DMS79 (cell line): Measurements from ENCODE around the gene LDLRAD3.

Experiments used
- DNase-seq: peaks from one replicate; lab custom pipeline; 2025; lab: John Stamatoyannopoulos, UW

The LDLRAD3 gene

DNA sequence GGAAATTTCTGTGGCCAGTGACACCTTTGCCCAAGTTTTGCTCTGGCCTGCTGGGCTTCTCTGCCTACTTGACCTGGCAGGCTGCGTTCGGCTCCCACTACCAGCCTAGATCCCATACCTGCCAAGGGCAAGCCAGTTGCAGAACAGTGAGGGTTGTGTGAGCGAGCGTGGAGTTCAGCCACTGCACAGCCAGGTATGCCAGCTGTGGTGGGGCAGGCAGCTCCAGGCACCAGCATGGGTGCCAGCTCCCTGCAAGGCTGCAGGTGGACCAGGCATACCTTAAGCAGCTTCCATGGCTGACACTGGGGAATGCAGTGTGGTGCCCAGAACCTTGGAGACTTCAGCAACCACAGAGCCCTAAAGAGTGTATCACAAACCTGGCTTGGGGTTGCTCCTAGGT, 133.5 kb downstream of the LDLRAD3 start:
- no peak for DNase-seq

DNA sequence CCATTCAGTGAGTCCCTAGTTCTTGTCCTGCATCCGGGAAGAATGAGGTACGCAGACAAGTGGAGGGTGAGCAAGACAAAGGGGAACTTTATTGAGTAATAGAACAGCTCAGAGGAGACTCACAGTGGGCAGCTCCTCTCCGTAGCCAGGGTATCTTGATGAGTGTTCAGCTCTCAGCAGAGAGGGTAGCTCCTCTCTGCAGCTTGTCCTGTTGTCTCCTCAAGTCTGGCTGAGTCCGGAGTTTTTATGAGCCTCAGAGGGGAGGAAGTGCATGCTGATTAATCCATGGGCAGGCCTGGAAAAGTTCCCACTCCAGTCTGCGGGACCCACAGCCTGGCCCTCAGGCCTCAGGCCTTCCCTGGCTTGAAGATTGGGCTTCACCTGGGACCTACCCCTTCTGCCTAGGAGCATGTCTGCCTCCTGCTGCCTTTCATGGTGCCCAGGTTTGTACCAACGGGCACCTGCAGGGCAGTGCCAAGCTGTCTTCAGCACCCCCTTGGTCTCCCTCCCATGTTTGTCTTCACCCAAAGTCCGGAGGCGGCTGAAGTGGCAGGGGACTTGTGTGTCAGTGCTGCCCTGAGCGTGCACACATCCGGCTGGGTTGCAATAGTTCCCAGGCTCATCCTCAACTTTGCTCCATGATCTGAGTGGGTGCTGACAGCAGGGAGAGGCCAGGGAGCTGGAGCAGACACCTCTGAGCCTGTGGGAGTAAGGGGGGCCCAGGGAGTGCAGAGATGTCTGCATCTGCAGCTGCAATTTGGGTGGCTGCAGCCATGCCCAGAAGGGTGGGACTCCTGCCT, 134.2 kb downstream of the LDLRAD3 start:
- DNase-seq = no peak

DNA sequence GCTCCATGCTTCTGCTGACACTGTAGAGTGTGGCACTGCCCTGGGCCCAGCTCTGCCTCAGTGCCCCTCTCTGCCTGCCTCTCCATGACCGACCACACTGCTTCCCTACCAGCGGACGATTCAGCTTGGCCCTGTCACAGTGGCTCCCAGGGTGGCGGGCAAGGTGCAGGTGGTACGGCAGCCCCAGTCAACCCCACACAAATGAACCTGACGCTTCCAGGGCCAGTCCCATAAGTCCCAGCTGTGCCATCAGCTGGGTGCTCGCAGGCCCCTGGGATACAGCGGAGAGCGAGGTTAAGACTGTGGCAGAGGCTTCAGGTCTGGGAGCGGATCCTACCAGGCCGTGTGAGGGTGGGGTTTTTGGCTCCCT, 134.8 kb downstream of the LDLRAD3 start:
- no peak for DNase-seq

DNA sequence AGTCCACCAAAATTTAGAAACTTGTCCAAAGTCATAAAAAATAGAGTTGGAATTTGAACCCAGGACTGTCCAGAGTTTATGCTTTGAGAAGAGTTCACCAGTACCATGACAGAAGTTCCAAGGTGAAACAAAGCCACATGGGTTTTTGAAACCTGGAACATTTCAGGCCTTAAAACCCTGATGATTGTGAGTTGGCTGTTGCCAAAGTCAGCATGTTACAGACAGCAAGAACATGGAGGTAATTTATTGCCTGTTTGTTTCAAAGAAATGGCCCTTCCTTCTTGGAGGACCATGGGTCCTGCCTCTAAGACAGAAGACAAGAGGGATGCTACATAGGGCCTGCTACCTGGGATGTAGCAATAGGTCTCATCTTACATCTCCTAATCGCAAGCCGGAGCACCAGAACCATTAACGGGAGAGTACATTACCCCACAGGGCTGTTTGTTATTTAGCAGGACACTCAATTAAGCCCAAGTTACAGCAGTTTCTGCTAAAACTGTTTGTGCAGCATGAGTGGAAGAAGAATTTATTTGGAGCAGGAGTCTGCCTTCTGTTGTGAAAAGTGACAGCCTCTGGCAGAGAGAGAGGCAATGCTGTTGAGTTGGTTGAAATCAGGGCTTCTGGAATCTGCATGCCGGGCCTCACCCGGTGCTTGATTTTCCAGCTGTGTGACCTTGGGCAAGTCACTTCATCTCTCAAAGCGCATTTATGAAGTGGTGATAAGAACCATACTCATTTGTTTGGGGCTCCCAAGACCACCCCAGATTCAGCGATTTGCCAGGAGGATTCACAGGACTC, 136.2 kb downstream of the LDLRAD3 start:
- no peak for DNase-seq

DNA sequence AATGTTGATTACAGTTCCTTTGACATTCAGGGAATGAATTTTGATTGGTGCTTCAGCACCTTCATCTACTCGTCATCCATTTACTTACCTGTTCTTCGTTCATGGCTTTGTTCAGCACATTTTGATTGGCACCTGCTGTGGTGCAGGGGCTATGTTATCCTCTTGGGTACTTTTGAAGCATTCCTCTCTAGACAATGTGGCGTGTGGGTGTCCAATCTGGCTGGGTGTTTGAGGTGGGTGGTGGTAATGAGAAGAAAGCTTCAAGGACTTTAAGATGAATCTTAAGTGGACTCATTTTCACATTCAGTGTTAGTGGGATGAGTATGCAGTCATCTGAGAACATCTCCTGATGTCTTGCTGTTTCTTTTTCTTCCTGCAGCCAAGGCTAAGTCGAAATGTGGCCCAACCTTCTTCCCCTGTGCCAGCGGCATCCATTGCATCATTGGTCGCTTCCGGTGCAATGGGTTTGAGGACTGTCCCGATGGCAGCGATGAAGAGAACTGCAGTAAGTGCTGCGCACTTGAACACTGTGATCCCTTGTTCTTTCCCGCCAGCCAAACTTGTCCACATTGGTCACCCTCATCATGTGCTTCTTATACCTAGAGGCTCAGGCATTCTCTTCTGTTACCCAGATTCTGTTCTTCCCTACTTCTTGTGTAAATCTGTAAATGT, 137.5 kb downstream of the LDLRAD3 start:
- DNase-seq = no peak

DNA sequence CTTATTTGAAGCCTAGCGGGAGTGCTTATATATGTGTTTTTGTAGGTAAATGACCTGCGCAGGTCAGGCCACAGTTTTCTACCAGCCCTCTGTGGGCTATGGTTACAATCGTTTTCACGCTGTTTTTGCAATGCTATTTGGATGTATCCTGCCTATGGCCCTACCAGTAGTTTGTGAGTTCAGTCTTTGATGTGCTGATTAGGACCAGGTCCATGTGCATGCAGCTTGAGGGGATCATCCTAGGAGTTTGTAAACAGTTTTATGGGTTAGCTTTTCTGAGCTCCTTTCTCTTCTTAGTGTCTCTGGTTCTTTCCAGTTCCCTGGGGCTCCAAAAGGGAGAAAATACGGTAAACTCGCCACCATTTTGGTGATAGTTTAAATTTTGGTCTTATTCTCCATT, 142.5 kb downstream of the LDLRAD3 start:
- DNase-seq = no peak

DNA sequence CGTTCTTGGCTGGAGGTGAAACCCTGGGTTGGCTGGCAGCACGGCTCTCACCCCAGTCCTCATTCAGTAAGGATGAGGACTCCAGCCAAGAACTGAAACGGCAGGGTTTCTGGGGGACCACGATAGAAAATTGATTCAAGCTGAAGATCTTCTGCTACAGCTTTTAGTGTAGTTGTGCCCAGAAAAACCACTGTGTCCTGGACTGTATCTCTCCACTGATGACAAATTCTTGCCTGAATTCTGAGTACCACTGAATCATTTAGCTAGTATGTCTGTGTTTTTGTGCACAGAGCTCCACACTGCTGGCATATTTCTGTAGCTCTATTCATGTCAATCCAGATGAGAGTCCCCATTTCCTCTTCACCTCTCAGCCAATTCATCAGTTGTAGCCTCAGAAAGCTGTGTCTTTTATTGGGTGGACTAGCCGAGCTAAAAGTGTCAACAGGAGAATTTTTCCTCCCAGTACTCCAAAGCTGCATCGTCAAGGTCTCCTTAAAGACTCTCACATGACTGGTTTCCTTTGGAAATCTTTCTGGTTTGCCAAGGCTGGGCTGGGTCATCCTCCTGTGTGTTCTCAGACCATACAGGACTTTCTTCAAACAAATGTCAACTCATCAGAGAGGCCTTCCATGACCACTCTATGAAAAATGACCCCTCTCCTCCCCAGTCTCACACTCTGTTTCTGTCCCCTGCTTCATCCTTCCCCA, 144.6 kb downstream of the LDLRAD3 start:
- DNase-seq = no peak

DNA sequence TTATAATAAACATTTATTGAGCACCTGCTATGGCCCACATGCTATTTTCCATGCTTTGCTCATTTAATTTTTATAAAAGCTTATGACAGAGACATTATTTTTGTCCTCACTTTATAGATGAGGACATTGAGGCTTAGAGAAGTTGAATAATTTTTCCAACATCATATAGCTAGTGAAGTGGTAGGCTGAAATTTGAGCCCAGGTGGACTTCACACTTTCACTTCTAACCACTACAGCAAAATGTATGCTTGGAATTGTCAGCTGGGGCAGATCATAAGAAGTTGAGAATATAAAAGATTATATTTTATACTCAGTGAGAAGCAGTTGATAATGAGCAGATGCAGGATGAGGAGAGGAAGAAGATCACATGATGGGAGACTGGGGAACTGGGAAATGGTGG, 146.1 kb downstream of the LDLRAD3 start:
- DNase-seq = no peak

DNA sequence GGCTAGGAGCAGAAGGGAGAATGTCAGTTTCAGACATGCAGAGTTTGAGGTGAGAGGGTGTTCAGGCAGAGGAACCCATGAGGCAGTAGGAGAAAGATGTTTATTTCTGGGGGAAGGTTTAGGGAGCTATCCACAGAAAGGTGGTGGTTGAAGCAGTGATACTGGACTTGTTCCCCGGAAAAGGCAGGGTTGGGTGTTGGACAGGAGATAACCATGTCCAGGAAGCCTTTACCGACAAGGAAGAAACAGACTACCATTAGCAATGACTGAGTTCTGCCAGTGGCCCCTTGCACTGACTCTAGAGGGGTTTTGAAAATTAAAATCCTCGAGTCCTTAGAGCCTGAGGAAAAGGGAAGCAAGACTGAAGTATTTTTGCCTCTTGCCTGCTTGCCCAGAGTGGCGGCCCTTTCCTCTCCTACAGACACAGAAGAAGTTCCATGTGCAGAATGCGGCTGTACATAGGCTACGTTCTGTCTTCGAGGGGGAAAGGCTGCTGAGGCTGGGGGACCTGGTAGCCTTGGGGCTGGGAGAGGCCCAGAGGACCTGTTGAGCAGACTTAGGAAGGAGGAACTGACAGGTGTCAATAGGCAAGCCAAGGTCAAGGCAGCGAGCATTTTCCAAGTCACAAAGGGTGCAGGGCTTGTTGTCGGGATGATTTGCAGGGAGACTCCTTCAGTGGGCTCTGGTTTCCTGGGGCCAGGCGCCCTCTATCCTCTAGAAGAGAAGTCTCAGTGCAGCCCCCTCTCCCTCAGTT, 146.7 kb downstream of the LDLRAD3 start:
- DNase-seq = no peak

DNA sequence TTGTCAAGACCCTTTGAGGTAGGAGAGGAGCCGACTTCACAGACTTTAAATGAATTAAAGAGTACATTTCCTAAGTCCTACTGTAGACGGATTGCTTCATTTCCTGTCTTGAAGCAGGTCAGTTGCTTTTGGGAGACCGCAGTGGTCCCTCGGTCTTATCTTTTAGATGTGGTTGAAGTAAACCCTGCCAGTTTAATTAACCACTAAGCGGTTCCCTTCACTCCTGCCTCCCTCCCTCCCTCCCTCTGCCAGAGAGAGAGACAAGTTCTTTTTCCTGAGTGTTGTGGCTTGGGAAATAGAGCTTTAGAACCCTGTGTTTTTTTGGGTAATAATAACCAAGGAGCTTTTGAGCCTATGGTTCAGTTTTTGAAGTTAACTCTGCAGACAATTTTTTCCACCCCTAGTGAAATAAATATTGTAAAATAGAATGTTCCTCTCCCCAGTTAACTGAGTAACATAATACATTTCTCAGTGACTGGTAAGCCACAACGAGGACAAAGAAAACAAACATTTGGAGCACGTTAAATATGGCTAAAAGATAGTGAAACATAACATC, 147.5 kb downstream of the LDLRAD3 start:
- DNase-seq = no peak

DNA sequence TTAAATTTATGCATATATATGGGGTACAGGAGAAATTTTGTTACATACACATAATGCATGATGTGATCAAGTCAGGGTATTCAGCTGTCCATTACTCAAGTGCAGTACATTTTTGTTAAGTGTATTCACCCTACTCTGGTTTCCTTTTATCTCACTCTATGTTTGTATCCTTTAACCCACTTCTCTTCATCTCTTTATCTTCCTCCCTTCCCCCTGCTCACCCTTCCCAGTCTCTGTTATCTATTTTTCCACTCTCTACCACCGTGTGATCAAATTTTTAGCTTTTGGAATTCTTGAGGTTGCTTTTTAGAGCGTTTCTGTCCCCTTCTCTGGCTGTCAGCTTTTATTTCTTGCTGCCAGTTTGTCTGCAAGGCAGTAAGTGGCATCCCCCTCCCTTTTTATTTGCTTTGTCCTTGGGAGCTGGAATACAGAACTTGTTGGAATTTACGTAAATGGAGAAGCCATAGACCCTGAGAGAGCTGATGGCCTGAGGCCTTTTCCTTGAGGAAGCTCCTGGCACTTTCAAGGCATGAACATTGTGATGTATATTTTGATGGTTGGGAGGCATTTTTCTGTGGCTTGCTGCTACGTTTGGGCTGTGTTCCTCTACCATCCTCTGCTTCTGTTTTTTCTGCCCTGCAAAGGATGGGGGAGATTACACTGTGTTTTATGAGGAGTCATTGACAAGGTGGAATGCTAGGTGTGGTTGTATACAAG, 148.6 kb downstream of the LDLRAD3 start:
- no peak for DNase-seq

DNA sequence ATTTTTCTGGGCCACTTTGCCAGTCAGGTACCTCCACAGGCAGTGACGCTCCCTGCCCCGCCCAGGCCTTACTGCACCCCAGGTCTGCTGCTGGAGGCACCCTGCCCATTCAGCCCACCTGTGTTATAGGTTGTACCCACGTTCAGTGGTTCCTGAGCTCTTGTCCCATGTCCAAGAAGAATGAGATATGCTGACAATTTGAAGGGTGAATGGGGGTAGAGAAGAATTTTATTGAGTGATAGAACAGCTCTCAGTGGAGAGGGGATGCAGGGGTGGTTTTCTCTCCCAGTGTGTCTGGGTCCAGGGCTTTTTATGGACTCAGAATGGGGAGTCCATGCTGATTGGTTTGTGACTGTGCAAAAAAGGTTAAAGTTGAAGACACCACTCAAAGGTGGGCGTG, 149.7 kb downstream of the LDLRAD3 start:
- no peak for DNase-seq

DNA sequence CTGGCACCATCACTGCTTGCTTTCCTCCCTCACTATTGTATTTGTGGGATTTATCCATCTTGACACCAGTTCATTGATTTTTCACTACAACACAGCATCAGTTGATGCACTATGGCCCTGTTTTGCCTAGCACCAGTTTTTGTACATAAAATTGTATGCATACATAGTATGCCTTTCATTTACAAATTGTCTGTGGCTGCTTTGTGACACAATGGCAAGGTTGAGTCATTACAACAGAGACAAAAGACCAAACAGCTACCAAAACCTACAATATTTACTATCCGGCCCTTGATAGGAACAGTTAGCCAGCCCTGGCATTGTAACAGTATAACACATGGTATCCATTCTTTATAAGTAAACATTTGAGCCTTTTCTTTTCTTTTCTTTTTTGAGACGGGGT, 150.3 kb downstream of the LDLRAD3 start:
- no peak for DNase-seq

DNA sequence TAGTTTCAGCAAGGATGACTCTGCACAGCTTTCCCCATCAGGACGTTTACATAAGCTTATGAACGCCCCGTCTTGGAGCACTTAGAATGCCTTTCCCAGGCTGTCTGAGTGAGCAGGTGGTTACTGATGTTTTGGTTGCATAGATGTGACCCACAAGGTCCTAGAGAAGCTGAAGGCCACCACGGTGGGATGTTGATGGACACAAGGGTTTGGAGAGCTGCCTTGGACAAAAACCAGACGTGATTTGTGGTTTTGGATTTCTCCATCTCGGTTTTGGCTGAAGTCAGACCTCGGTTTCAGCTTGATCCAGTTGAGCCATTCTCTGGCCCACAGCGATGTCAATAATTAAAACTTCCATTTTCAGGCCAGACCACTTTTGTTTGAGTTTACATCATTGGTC, 151.9 kb downstream of the LDLRAD3 start:
- DNase-seq = no peak

DNA sequence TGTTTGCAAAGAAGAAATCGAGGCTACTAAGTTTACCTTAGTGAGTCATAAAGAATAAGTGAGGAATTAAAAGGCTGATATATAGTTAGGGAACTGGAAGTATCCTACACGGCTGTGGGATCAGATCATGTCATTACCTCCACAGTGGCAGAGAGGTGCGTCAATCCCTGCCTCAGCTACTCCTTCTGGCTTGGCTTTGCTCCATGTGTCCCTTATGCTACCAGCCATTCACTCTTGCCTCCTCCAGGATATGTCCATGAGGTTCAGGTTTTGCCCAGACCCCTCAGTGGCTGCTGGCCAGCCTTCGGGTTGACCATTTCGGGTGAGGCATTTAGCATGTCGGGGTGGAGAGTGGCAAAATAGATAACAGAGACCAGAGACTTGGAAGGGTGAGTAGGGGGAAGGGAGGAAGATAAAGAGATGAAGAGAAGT, 153.4 kb downstream of the LDLRAD3 start:
- no peak for DNase-seq

DNA sequence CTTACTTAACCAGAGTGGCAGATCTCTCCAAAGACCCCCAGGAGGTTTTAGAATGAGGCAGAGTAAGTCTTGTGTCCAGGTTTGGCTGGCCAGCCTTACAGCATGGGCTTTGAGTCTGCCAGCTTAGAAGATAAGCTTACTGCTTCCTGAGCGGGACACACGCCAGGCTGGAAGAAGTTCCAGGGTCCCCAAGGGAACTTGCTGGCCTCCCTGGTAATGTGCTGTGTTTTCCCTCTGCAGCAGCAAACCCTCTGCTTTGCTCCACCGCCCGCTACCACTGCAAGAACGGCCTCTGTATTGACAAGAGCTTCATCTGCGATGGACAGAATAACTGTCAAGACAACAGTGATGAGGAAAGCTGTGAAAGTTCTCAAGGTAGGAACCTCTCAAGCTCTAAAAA, 154.2 kb downstream of the LDLRAD3 start:
- DNase-seq = no peak

DNA sequence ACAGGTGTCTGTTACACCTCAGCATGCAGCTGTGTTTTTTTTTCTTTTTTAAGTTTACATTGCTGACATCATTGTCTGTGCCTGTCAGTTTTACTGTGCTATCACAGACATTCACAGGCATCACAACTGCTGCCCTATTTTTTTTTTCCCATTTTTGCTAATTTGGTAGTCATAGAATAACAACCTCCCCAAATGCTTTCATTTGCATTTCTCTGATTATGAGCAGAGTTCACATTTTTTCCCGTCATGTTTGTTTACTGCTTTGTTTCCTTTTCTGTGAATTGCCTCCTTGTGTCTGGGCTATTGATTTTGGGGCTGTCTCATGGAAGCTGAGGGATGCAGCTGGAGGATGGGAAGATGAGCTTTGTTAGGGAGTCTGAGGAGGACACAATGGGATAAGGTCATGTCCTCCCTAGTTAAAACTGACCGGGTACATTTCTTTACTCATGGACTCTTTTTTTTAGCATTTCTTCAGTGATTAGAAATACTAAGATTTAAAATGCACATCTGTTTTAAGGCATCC, 155.1 kb downstream of the LDLRAD3 start:
- no peak for DNase-seq

DNA sequence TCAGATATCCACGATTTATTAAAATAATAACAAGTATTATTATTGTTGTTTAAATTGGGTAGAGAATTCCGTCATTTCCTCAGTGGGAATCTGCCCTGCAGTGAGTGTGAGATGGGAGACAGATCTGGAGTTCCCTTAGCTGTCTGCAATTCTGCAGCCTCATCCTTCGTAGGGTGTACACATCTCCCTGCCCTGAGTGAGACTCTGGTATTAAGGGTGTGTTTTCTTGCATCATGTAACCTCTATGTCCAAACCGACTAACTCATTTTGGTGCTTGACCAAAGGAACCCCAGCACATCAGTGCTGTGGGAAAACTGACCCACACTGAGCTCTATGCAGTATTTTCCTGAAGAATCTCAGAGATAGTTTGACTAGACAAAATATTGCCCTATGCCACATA, 157.6 kb downstream of the LDLRAD3 start:
- DNase-seq = no peak

DNA sequence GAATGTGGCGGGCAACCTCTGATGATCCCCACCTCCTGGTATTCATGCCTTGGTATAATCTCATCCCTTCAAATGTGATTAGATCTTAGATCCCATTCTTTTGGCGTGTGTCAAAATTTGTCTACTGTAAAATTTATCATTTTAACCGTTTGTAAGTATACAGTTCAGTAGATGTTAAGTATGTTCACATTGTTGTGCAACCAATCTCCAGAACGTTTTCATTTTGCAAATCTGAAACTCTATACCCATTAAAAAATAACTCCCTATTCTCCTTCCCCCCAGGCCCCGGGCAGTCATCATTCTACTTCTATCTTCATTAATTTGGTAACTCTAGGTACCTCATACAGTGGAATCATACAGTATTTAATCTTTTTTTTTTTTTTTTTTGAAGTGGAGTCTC, 159.0 kb downstream of the LDLRAD3 start:
- DNase-seq = no peak

DNA sequence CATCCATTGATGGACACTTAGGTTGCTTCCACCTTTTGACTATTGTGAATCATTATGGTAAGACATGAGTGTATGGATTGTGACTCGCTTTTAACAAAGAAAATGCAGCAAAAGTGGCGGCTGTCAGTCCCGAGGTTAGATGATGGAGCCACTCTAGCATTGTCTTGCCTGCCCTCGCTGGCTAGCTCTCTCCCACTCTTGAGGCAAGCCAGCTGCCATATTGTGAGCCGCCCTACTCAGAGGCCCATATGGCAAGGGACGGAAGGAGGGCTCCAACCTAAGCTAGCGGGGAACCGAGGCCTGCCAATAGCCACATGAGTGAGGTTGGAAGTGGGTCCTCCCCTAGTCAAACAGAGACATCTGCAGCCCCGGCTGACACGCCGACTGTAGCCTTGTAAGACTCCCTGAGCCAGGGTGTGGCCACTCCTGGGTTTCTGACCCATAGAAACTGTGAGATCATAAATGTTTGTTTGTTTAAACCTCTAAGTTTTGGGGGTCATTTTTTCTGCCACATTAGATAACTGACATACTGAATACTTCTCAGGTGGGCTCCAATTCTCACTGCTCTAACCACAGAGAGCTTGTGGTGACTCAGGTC, 160.2 kb downstream of the LDLRAD3 start:
- no peak for DNase-seq
